HCT116 (cell line): Measurements from ENCODE around the gene SIGLEC14. TPM values are rescaled to one million over a fixed set of nuclear protein-coding genes. Genes with fewer than 3 reads are reported as not detected.

Experiments used
- ATAC-seq: fragments of 200-7000 bp; cut with Tn5 transposase; 2 replicates; pipeline ENCODE4 v1.9.1; 2020; ENCODE audit warnings: mild to moderate bottlenecking, moderate library complexity
- BruUV-seq: library from RNA; stranded (reverse); fragments of 400-500 nt; replicated peaks from 2 replicates; lab custom pipeline; 2021; lab: Mats Ljungman, UMichigan
- CTCF ChIA-PET: fragments of 300-600 bp; sonication (Branson Sonifier 250); formaldehyde crosslinking; loops from one replicate; lab custom pipeline; 2021; ENCODE audit warnings: antibody characterized with exemption; lab: Charles Lee
- POLR2A ChIA-PET: fragments of 300-600, 350-600 bp; sonication (Branson Sonifier 250); formaldehyde crosslinking; loops from one replicate; lab custom pipeline; 2021; ENCODE audit warnings: antibody characterized with exemption; lab: Charles Lee
- RAD21 ChIA-PET, 2 experiments: fragments of 300-600 bp; sonication (Branson Sonifier 250); formaldehyde crosslinking; loops; one replicate each; lab custom pipeline; 2023; ENCODE audit warnings: low total read pairs in 2 of 2; ENCODE audit not compliant: uncharacterized antibody in 2 of 2, unreplicated experiment in 2 of 2, low non-redundant PET in 1 of 2; lab: Charles Lee
- DNase-seq: peaks from one replicate; pipeline ENCODE4 v3.0.0-alpha.2; 2010; ENCODE audit warnings: low read depth, low spot score
- H2AFZ ChIP-seq: fragments of 200-600 bp; shearing (Covaris generic), sonication (generic); 2 replicates; pipeline ENCODE4 v1.6.1; 2017; ENCODE audit warnings: low read depth, mixed run types, mixed read lengths, antibody characterized with exemption, low read length; ENCODE audit not compliant: poor library complexity, severe bottlenecking
- H3K27ac ChIP-seq: 2 replicates; pipeline ENCODE4 v1.5.1; 2012; ENCODE audit warnings: low read depth, low read length
- H3K27me3 ChIP-seq: fragments of 200-600 bp; sonication (generic); 2 replicates; pipeline ENCODE4 v1.6.1; 2016; ENCODE audit warnings: mixed run types, low read length, mixed read lengths; ENCODE audit not compliant: insufficient read depth
- H3K36me3 ChIP-seq, 2 experiments: fragments of 200-500 bp in 1 of 2; fragments of 200-600 bp in 1 of 2; sonication (Bioruptor generic) in 1 of 2; sonication (generic) in 1 of 2; 2 replicates each; pipeline versions ENCODE4 v1.5.1 to v1.6.1; 2014 to 2016; ENCODE audit warnings: low read length in 2 of 2, inconsistent platforms in 1 of 2, mixed read lengths in 1 of 2, mixed run types in 1 of 2; ENCODE audit not compliant: insufficient read depth in 2 of 2, control insufficient read depth in 1 of 2
- H3K4me1 ChIP-seq, 2 experiments: fragments of 200-600 bp in 1 of 2; sonication (generic) in 1 of 2; 2 replicates each; pipeline versions ENCODE4 v1.5.1 to v1.6.1; 2012 to 2017; ENCODE audit warnings: low read length in 2 of 2, inconsistent platforms in 1 of 2, mild to moderate bottlenecking in 1 of 2, mixed read lengths in 1 of 2, mixed run types in 1 of 2, moderate library complexity in 1 of 2; ENCODE audit not compliant: insufficient read depth in 2 of 2, control insufficient read depth in 1 of 2
- H3K4me2 ChIP-seq: fragments of 200-600 bp; sonication (generic); 2 replicates; pipeline ENCODE4 v1.6.1; 2017; ENCODE audit warnings: mixed run types, low read length, mixed read lengths
- H3K4me3 ChIP-seq, 2 experiments: fragments of 200-600 bp in 1 of 2; sonication (generic) in 1 of 2; replicated peaks in 1 of 2; 2 replicates each; pipeline ENCODE4 v1.5.1; 2011 to 2016; ENCODE audit warnings: low read length in 2 of 2, control low read depth in 1 of 2, low read depth in 1 of 2, mild to moderate bottlenecking in 1 of 2, mixed read lengths in 1 of 2, mixed run types in 1 of 2
- H3K79me2 ChIP-seq: fragments of 200-600 bp; sonication (generic); 2 replicates; pipeline ENCODE4 v1.6.1; 2017; ENCODE audit warnings: mild to moderate bottlenecking, mixed run types, low read length, moderate library complexity, mixed read lengths; ENCODE audit not compliant: insufficient read depth
- H3K9ac ChIP-seq: fragments of 200-600 bp; sonication (generic); 2 replicates; pipeline ENCODE4 v1.6.1; 2016; ENCODE audit warnings: low read length, mixed read lengths
- H3K9me2 ChIP-seq: fragments of 200-600 bp; sonication (generic), shearing (Covaris generic); 2 replicates; pipeline ENCODE4 v1.6.1; 2017; ENCODE audit warnings: mixed run types, mild to moderate bottlenecking, moderate library complexity; ENCODE audit not compliant: insufficient read depth
- H3K9me3 ChIP-seq, 2 experiments: fragments of 200-500 bp in 1 of 2; fragments of 200-600 bp in 1 of 2; sonication (Bioruptor generic) in 1 of 2; sonication (generic) in 1 of 2; 2 replicates each; pipeline ENCODE4 v1.6.1; 2014 to 2017; ENCODE audit warnings: low read length in 2 of 2, mixed read lengths in 2 of 2, inconsistent platforms in 1 of 2, low read depth in 1 of 2, mild to moderate bottlenecking in 1 of 2, mixed run types in 1 of 2, moderate library complexity in 1 of 2; ENCODE audit not compliant: control insufficient read depth in 1 of 2, insufficient read depth in 1 of 2
- H4K20me1 ChIP-seq: fragments of 200-600 bp; sonication (generic), shearing (Covaris generic); 2 replicates; pipeline ENCODE4 v1.6.1; 2017; ENCODE audit warnings: mixed run types, mild to moderate bottlenecking, moderate library complexity; ENCODE audit not compliant: insufficient read depth
- ATF3 ChIP-seq: IDR thresholded peaks from 2 replicates; pipeline ENCODE4 v1.6.1; 2012
- CBX3 ChIP-seq: IDR thresholded peaks from 2 replicates; pipeline ENCODE4 v1.6.1; 2012; ENCODE audit warnings: low read depth
- CEBPB ChIP-seq: IDR thresholded peaks from 2 replicates; pipeline ENCODE4 v1.6.1; 2012; ENCODE audit warnings: low read depth
- CTCF ChIP-seq, 3 experiments: fragments of 200-600 bp in 1 of 3; sonication (generic) in 1 of 3; IDR thresholded peaks in 2 of 3; conservative IDR thresholded peaks in 1 of 3; 2 replicates each; pipeline ENCODE4 v1.5.1; 2012 to 2017; ENCODE audit warnings: low read depth in 2 of 3, low read length in 2 of 3, antibody characterized with exemption in 1 of 3, borderline replicate concordance in 1 of 3, control low read depth in 1 of 3, mild to moderate bottlenecking in 1 of 3, mixed read lengths in 1 of 3, mixed run types in 1 of 3, moderate library complexity in 1 of 3; ENCODE audit not compliant: insufficient read depth in 1 of 3
- EGR1 ChIP-seq: IDR thresholded peaks from 2 replicates; pipeline ENCODE4 v1.6.1; 2012; ENCODE audit warnings: low read depth
- ELF1 ChIP-seq: IDR thresholded peaks from 2 replicates; pipeline ENCODE4 v1.6.1; 2012; ENCODE audit warnings: low read depth, borderline replicate concordance
- EZH2 ChIP-seq: fragments of 200-600 bp; sonication (generic); IDR thresholded peaks from 2 replicates; pipeline ENCODE4 v1.6.1; 2017; ENCODE audit warnings: antibody characterized with exemption, mixed run types
- EZH2phosphoT487 ChIP-seq: fragments of 200-600 bp; IDR thresholded peaks from 2 replicates; pipeline ENCODE4 v1.6.1; 2018; ENCODE audit warnings: antibody characterized with exemption, borderline replicate concordance
- FOSL1 ChIP-seq: IDR thresholded peaks from 2 replicates; pipeline ENCODE4 v1.6.1; 2012; ENCODE audit warnings: low read depth
- JUND ChIP-seq: IDR thresholded peaks from 2 replicates; pipeline ENCODE4 v1.6.1; 2012
- MAX ChIP-seq: IDR thresholded peaks from 2 replicates; pipeline ENCODE4 v1.6.1; 2012
- POLR2A ChIP-seq: IDR thresholded peaks from 2 replicates; pipeline ENCODE4 v1.7.0; 2011; ENCODE audit warnings: borderline replicate concordance; ENCODE audit not compliant: insufficient read depth, insufficient read length; ENCODE audit errors: extremely low read depth
- POLR2AphosphoS5 ChIP-seq: IDR thresholded peaks from 2 replicates; pipeline ENCODE4 v1.6.1; 2011; ENCODE audit warnings: mild to moderate bottlenecking, low read depth, low read length, moderate library complexity
- RAD21 ChIP-seq: IDR thresholded peaks from 2 replicates; pipeline ENCODE4 v1.6.1; 2012; ENCODE audit warnings: low read depth, mild to moderate bottlenecking
- SIN3A ChIP-seq: IDR thresholded peaks from 2 replicates; pipeline ENCODE4 v1.6.1; 2012; ENCODE audit warnings: low read depth
- SP1 ChIP-seq: IDR thresholded peaks from 2 replicates; pipeline ENCODE4 v1.6.1; 2012; ENCODE audit warnings: low read depth
- SRF ChIP-seq: IDR thresholded peaks from 2 replicates; pipeline ENCODE4 v1.6.1; 2012; ENCODE audit warnings: low read depth
- TCF7L2 ChIP-seq: IDR thresholded peaks from 2 replicates; pipeline ENCODE4 v1.7.0; 2011; ENCODE audit warnings: borderline replicate concordance, inconsistent platforms; ENCODE audit not compliant: insufficient read depth, insufficient read length; ENCODE audit errors: extremely low read depth
- YY1 ChIP-seq: IDR thresholded peaks from 2 replicates; pipeline ENCODE4 v1.6.1; 2011; ENCODE audit warnings: low read length, low read depth, moderate library complexity, mild to moderate bottlenecking; ENCODE audit not compliant: insufficient replicate concordance; ENCODE audit errors: extremely low read depth
- ZFX ChIP-seq: fragments of 450-650 bp; IDR thresholded peaks from 2 replicates; pipeline ENCODE4 v1.6.1; 2017
- ZNF274 ChIP-seq: fragments of 200-500 bp; sonication (Bioruptor generic); IDR thresholded peaks from 2 replicates; pipeline ENCODE4 v1.6.1; 2014; ENCODE audit warnings: mild to moderate bottlenecking, low read depth, low read length, inconsistent platforms
- intact Hi-C: fragments of 100-400 bp; cut with micrococcal nuclease; formaldehyde crosslinking; loops from 2 replicates; pipeline ENCODE4 v1.10.0; 2022
- total RNA-seq: library from RNA; stranded (reverse); gene quantifications from one replicate; pipeline ENCODE4 v1.2.1, GENCODE V29; 2021; ENCODE audit not compliant: unreplicated experiment
- TF ChIP-seq, protein P1 (sequence below): IDR thresholded peaks from 2 replicates; pipeline ENCODE4 v1.6.1; 2011; ENCODE audit warnings: mild to moderate bottlenecking, low read length, moderate library complexity; ENCODE audit not compliant: insufficient replicate concordance; ENCODE audit errors: extremely low read depth

SIGLEC14 gene
- total RNA-seq, 1 experiment from 2014 or later: not detected

GRCh38 chr19:51688671-51689571 is 42.3 kb upstream of the SIGLEC14 start:
- Histone ChIP-seq H3K79me2 (peaks cover 46% of the 10 kb centered on the region), H3K9ac (peak overlapping the region; percentile 67)
- TF ChIP-seq, protein P1, sequence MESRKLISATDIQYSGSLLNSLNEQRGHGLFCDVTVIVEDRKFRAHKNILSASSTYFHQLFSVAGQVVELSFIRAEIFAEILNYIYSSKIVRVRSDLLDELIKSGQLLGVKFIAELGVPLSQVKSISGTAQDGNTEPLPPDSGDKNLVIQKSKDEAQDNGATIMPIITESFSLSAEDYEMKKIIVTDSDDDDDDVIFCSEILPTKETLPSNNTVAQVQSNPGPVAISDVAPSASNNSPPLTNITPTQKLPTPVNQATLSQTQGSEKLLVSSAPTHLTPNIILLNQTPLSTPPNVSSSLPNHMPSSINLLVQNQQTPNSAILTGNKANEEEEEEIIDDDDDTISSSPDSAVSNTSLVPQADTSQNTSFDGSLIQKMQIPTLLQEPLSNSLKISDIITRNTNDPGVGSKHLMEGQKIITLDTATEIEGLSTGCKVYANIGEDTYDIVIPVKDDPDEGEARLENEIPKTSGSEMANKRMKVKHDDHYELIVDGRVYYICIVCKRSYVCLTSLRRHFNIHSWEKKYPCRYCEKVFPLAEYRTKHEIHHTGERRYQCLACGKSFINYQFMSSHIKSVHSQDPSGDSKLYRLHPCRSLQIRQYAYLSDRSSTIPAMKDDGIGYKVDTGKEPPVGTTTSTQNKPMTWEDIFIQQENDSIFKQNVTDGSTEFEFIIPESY: no peak
- TF ChIP-seq SRF (no peak), CTCF (IDR thresholded peaks at IDR 0.05 in 2 of 3, conservative IDR thresholded peaks at IDR 0.05 in 1 of 3; ENCODE audit: borderline replicate concordance in 1 of 3, insufficient read depth in 1 of 3, low read depth in 2 of 3, low read length in 2 of 3) (no peak), ELF1 (no peak), SP1 (peak; percentile 71), EZH2phosphoT487 (no peak), FOSL1 (no peak), POLR2A (peak; percentile 25), SIN3A (peak; percentile 70; the same call in 1 of the 2 replicates), TCF7L2 (peak; percentile 34), RAD21 (no peak), CBX3 (no peak), ATF3 (no peak), JUND (no peak), ZNF274 (no peak), EGR1 (no peak), MAX (peak; percentile 23; the same call in 1 of the 2 replicates), CEBPB (no peak), YY1 (peak; percentile 45), ZFX (peak; percentile 35; the same call in 1 of the 2 replicates), POLR2AphosphoS5 (peak; percentile 83), EZH2 (no peak)

More at GRCh38 chr19:51688671-51689571, 42.3 kb upstream of the SIGLEC14 start:
- Histone ChIP-seq H3K4me2 (peak overlapping the region; percentile 88), H3K4me3 (peak overlapping the region; percentile 78 to 79), H3K36me3 (no peaks in the 10 kb centered on the region; a peak in 1 of 4 replicates), H2AFZ (no peak overlapping the region), H4K20me1 (no peaks in the 10 kb centered on the region), H3K27me3 (no peaks in the 10 kb centered on the region), H3K9me2 (no peaks in the 10 kb centered on the region), H3K4me1 (peaks cover 23 to 48% of the 10 kb centered on the region in 2 experiments), H3K27ac (peak overlapping the region; percentile 78), H3K9me3 (no peaks in the 10 kb centered on the region)
- peak; percentile 84 for ATAC-seq
- BruUV-seq: no TSS peak
- ChIA-PET CTCF (interaction anchor here (0.7 to 2.2 kb wide), 6 partner anchors 10 to 95 kb away, joined by 3 to 13 read pairs (median 6); no protein-coding TSS in a partner anchor), RAD21 (interaction anchor here in 1 of 2 experiments (0.5 to 0.6 kb wide), 2 partner anchors 28 to 1154 kb away, joined by 3 to 4 read pairs; no protein-coding TSS in a partner anchor), POLR2A (interaction anchor here (0.7 to 1.4 kb wide), 2 partner anchors 20 to 105 kb away, joined by 3 to 7 read pairs; no protein-coding TSS in a partner anchor)
- peak; percentile 73 for DNase-seq
- intact Hi-C loops: no loop called here
